SIG-M5 treated with dmso at 0.1 percent for 504 hours (cell line): Measurements from ENCODE around the gene TM9SF3.
"Not testable (repeated sequence)": the region's sequence is repeated elsewhere in the genome, so short reads cannot be mapped to it uniquely, and the experiment has no call there.

Source experiments
- DNase-seq: peaks from one replicate; lab custom pipeline; 2025; ENCODE audit not compliant: unreplicated experiment; lab: John Stamatoyannopoulos, UW

TM9SF3 gene

DNA sequence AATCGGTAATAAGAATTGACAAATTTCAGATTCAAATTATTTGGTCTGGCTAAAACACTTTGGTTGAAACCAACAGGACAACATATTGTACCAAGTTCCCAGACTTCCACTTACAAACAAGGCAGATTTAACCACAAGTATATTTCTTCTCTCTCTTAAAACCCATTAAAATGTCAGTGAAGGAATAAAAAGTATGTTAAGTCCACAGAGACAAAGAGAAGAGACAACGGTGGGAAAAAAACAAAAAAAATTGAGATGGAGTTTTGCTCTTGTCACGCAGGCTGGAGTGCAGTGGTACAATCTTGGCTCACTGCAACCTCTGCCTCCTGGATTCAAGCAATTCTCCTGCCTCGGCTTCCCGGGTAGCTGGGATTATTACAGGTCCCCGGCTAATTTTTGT, 16.3 kb downstream of the TM9SF3 start:
- no peak for DNase-seq

DNA sequence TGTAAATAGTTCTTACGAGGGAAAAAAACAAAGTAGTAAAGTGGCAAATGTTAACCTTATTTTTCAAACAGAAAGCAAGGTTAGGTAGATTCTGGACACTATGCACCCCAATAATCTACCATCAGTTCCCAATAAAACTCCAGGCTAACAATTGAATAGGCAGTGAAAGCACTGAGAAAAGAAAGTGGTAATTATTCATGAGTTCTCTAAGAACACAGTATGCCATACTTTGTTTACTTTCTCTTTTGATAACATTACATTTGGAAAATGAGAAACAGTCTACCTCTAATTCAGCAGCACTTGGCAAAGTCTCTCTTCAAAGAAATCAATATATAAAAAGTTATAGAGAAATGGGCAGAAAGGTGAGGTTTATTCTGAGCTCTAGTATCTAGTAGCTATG, 18.4 kb downstream of the TM9SF3 start:
- no peak for DNase-seq

DNA sequence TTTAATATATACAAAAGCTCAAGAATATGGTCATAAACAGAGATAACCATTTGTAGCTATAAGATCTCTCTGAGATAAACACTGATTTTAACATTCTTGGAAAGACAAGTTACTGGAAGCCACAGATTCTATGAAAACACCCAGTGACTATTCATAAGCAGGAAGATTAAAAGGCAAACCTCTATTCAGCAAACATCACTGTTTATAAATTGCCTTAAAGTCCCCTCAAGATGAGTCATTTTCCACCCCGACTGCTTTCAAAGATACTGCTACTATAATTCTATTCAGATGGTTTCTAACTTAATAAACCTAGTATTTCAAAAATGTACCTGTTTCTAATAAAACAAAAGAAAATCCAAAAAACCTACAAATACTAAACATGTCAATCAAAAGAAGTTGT, 21.0 kb downstream of the TM9SF3 start:
- no peak for DNase-seq

DNA sequence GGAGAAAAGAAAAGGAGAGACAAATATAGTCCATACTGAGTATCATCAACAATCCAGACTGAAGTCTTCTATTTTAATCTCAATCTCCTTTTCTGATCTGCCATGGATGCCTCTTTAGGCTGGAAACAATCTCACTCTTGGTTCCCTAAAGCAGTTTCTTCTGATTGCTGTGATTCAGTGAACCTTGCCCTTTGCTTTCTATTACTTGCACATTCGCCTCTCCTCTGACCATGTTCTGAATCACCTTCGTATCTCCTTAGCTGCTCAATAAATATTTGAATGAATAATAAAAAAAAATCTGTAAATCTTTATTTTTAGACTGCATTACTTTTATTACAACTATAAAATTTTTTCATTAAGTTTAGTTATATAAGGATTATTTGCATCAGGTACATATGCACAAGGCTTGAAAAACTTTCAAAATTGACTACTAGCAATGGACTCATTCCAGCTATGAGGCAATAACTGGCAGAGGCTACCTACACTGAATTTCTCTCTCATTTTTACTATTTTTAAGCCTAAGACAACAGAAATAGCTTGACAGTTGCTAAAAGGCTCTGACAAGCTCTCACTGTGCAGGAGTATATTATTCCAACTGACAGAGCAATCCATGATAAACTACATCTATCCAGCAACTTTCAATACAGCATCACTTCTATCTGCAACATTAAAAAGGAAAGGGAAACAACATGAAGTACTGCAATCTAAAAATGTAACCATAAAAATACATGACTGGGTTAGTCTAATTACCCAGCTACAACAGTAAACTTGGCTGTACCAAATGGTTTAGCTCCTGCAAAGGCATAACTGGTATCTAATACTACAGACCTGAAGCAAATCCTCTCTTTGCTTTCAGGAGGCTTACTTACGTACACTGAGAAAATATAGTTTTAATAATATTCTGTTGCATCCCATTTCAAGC, 25.6 kb downstream of the TM9SF3 start:
- DNase-seq, result no peak

DNA sequence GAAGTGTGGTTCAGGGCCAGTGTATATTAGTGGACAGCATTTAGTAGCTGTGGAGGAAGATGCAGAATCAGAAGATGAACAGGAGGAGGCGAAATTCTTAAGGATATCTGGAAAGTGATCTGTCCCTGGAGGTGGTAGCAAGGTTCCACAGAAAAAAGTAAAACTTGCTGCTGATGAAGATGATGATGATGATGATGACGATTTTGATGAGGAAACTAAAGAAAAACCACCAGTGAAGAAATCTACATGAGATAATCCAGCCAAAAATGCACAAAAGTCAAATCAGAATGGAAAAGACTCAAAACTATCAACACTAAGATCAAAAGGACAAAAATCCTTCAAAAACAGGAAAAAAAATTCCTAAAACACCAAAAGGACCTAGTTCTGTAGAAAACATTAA, 26.3 kb downstream of the TM9SF3 start:
- no peak for DNase-seq

DNA sequence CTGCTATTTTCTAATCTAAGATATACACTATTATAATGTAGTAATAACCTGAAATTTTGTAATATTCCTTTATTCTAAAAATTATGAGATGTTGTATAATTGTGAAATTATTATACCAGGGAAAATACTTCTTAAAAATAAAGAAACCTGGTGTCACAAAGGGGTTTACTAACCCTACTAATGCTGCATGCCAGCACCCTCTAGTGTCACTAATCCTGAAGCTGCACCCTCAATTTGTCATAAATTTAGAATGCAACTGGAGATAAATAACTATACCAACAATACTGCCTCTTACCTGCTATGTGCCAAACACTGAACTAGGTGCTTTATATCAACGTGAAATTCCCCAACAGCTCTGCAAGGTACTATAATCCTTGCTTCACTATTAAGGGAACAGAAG, 30.8 kb downstream of the TM9SF3 start:
- peak; percentile 9 for DNase-seq

DNA sequence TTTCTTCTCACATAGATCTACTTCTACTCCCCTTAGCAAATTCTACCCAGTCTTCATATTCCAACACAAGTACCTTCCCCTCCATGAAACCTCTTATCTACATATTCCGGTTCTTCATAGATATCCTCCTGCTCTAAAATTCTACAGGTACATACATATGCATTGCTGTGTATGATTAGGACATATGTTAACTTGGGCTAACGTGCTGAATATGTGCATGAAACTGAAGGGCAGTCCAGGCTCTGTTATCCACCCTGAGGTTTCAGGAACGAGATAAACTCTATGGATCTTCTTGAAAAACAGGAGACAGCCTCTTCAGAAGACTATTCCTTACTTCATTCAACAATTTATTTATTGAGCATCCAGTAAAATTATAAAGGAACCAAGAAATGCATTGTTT, 31.5 kb downstream of the TM9SF3 start:
- no peak for DNase-seq

DNA sequence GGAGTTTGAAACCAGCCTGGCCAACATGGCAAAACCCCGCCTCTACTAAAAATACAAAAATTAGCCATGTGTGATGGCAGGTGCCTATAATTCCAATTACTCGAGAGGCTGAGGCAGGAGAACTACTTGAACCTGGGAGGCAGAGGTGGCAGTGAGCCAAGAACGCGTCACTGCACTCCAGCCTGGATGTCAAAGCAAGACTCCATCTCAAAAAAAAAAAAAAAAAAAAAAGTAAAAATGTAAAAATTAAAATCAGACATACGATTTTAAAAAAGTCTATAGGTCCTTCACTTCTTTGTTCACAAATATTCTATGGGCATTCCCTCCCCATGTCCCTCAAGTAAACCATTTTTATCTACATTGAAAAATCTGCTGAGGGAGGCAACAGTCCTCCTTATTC, 38.2 kb downstream of the TM9SF3 start:
- no peak for DNase-seq

DNA sequence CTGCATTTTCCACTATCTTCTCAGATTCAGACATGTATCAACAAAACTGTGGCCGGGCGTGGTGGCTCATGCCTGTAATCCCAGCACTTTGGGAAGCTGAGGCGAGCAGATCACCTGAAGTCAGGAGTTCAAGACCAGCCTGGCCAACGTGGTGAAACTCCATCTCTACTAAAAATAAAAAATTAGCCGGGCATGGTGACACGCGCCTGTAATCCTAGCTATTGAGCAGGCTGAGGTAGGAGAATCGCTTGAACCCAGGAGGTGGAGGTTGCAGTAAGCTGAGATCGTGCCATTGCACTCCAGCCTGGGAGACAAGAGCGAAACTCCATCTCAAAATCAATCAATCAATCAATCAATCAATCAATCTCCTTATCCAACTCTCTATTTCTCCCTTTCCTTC, 41.3 kb downstream of the TM9SF3 start:
- not testable (repeated sequence) for DNase-seq

DNA sequence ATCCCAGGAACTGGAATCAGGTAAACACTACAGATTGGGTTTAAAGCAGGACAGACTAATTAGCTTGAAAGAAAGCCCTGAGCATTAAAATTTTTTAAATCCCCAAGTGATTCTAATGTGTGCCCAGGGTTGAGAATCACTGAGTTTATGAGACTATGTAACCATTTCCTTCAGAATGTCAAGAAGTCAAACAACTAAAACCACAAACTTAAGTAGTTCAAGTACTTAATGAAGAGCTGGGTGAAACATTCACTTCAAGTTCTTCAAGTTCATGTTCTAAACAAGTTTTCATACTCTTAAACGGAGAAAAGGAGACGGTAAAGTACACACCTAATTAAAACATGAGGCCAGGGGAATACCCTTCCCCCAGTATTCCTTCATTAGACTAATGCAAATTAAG, 44.9 kb downstream of the TM9SF3 start:
- DNase-seq, result no peak

DNA sequence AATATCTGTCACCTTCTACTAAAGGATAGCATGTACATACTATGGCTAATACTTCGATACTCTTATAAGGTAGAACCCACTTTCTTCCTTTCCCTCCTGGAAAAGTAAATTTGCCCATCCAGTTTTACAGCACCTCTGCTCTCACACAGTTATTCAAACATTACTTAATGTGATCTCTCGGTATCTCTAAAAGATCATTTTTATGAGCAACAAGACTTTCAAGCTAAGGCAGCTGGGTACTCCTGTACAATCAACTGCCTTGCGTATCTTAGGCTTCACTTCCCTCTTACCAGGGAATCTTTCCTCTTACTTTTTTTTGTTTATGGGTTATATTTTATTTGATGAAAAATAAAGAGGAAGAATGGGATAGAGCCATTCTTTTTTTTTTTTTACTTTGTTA, 46.6 kb downstream of the TM9SF3 start:
- no peak for DNase-seq

DNA sequence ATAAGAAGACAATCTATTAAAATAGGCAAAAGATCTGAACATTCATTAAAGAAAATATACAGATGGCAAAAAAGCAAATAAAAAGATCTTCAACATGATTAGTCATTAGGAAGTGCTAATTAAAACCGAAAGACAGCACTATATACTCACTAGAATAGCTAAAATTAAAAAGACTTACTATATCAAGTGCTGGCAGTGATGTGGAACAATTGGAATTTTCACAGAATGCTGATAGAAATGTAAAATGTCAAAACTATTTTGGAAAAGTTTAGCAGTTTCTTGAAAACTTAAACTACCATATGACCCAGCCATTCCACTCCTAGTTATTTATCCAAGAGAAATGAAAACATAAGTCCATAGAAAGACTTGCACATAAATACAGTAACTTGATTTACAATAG, 48.1 kb downstream of the TM9SF3 start:
- no peak for DNase-seq

DNA sequence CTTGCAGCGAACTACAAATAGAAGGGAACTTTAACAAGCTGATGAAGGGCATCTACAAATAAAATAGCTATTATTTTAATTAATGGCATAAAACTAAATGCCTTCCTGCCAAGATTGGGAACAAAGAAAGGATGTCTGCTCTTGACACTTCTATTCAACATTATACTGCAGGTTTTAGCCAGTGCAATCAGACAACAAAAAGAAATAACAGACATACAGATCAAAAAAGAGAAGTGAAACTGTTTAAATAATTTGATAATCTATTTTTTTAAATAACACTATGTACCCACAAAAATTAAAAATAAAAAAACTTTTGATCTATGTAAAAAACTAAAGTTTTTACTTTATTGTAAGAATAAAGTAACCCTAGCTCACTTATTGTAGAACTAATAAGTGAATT, 50.7 kb downstream of the TM9SF3 start:
- DNase-seq, result no peak

DNA sequence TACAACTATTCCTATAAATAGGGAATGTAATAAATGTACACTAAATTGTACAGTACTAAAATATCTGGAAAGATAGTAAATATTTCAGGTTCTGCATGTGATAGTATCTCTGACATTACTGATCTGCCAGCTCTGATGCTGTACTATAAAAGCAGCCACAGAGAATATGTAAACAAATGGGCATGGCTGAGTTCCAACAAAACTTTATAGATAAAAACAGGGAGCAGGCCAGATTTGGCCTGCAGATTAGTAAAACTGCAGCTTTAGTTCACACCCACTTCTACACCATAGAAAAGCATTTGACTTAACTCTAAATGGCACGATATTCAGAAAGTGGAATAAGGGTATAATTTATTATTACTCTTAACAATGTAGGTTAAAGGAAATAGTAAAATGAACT, 54.3 kb downstream of the TM9SF3 start:
- DNase-seq, result no peak

DNA sequence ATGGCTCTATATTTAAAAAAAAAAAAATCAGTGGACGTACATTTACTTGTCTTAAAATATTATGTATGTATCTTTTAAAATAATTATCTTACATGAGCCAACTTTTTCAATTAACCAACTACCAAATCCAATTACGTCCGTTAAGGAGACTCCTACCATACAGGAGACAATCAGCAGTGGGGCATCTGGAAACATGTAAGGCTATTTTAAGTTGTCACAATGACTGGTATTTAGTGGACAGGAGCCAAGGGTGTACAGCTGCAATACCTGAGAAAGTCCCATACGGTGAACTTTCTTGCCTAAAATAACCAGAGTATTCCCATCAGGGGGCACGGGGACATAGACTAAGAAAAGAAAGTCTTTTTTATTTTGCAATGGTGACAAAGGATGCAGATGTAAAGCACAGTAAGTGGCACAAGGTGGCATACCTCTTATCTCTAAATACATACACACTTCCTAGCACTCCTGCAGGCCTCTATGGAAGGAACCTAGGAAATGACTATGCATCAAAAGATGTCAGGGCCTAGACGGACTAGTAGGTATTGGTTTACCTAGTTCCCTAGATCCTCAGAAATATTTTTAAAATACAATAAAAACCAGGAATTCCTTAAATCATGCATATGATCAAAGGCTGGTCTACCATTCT, 57.1 kb downstream of the TM9SF3 start:
- no peak for DNase-seq

DNA sequence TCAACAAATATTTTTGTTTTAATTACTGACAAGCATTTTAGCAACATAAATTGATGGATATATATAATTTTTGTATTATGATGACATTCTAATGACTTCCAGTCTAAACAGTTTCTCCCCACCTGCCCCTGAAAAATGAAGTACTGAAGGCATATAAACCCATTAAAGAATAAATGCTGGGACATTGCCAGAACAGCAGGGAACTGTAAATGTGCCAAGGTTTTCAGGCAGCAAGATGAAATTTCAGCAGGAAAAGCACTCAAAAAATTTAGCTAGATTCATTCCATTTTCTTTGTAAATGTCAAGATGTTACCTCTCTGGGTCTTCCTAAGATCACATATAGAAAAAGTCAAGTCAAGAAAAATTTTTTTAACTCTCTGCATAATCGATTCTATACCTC, 62.1 kb downstream of the TM9SF3 start:
- no peak for DNase-seq

DNA sequence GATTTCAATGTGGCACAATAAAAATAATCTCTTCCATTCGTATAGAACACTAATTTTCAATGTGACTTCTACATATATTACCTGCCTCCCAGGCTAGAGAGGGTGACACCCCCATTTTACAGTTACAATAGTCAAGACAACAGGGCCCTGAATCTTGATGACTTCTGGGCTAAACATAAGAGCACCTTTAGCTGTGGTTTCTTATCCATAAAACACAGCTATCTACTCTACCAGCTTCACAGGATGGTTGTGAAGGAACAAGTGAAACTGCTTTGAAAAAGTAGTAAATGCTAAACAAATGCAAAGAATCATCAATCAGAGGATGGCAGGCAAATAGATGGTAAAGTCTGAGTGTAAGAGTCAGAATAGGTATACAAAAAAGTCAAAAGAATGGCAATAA, 69.5 kb downstream of the TM9SF3 start:
- no peak for DNase-seq

DNA sequence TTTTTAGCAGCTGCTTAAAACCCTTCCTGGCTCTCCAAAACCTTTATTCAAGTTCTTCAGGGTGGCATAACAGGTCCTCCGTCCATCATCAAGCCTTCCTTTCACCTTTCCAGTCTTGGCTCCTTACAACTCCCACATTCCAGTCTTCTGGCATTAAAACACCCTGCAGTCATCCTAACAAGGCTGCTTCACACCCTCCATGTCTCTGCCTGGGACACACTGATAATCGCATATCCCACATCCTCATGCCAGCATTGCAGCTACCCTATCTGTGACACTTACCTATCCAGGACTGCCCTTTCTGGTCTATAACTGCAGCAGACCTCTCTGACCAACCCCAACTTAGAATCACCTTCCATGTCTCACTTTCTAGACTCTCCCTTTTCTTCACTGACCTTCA, 70.5 kb downstream of the TM9SF3 start:
- DNase-seq, result no peak

DNA sequence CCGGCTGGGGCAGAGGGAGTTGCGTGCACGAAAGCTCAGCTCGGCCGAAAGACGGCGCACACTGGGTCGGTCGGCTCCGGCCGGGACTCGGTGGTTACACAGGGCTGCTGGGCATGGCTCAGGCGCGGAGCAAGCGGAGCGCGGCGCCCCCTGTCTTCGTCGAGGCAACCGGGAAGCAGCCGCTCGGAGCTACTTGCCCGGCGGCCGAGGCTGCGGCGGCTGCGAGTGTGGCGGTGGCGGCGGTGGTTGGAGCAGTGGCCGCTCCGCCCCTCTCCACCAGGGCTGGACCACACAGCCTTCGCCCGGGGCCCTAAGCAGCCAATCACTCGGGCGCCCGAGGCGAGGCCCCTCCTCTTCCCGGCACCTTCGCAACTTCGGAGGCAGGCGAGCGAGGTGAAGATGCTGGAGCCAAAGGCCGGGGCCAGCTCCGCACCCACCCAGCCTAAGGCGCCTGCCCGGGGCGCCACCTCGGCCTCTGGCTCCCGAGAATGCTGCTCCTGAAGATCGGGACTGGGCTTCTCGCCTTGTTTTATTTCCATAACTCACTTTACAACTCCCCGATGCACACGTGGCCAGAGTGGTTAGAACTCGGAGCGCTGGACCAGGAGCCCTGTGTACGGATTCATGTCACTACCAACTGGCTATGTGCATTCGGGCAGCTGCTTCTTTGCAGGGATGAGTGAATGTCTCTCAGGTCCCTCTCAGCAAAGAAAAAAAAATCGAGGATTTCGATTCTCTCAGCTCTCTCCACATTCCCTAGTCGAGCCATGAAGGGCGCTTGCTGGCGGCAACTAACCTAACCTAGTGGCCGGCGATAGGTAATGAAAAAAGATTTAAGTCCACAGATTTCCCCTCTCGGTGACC, 72.9 kb downstream of the TM9SF3 start, which contains the start of gene TLL2:
TSS of gene TLL2 (minus strand) at position 229 of the 864 bp plus-strand sequence. CDS start 241 bp downstream, outside the sequence.
- peak; percentile 81 for DNase-seq

DNA sequence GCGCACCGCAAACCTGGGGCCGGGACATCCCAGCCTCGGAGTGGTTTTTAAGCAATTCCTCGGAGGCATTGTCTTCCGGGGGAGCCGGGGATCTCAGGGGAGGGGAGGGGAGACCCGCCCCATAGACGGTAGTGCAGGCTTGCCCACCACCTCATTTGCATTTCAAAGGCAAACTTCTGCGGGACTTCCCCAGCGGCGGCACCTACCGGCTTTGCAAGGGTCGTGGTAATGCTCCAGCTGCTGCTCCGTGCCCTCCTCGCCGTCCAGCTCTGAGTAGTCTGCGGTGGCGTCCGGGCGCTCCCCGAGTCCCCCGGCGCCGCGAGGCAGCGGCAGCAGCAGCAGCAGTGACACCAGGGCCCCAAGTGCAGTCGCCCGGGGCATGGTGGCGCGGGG, 73.5 kb downstream of the TM9SF3 start:
- no peak for DNase-seq

DNA sequence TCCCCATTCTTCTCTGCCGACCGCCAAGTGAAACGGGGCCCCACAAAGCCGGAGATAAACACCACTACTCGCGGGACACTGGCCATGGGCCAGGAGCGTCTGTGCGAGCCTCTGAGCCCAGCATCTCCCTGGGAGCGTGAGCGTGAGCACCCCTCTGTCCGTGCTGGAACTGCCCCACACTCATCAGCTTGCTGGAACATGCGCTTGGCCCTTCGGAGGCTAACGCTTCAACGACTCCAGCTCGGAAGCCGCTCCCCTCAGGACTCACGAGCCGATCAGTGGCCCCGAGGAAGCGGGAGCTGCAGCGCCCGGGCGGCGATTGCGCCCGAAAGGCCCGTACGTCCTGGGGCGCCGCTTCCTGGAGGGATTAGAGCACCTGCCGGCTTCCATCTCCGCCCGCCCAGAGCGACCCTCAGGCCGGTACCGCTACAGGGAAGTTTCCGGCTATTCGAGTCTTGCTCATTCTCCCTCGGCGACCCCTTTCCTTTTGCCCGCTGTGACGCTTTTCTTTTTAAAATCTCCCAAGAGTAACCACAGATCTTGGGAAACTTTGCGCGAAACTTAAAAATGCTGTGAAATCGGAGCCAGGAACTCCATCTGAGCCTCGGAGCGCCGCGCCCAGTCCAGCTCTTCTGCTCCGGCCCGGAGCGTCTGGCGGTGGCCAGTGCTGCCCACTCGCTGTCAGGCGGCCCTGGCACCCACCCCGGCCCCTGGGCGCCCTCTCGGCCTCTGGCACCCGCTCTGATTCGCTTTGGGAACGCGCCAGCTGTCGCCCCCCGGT, 74.1 kb downstream of the TM9SF3 start:
- DNase-seq, result no peak
